T47D (cell line): ENCODE measurements around the gene RCC1.
"Not testable (repeated sequence)": the region's sequence is repeated elsewhere in the genome, so short reads cannot be mapped to it uniquely, and the experiment has no call there.

Source experiments
- DNase-seq, 2 experiments: peaks; one replicate each; pipeline versions ENCODE4 v3.0.0 to v3.0.0-alpha.2; 2011 to 2012; ENCODE audit warnings: low read depth in 1 of 2, low spot score in 1 of 2
- JUND ChIP-seq: IDR thresholded peaks from 2 replicates; pipeline ENCODE4 v1.6.1; 2012; ENCODE audit warnings: low read depth
- in situ Hi-C: cut with HindIII; loops from 2 replicates; pipeline ENCODE4 v1.10.0; 2016; ENCODE audit warnings: low sequenced_read_pairs, low pct_unique_long_range_greater_than_20kb

RCC1 gene

GRCh38 chr1:28573564-28573963 lies 67.7 kb downstream of the RCC1 start:
- TF ChIP-seq JUND, result no peak
- in situ Hi-C loops, result no loop called here

GRCh38 chr1:28577052-28577678 lies 71.3 kb downstream of the RCC1 start:
- peak; percentile 13; the same call in 1 of the 2 replicates for TF ChIP-seq JUND
- peak in 1 of 2 experiments; percentile 28 for DNase-seq
- in situ Hi-C loops, result no loop called here

More at GRCh38 chr1:28573564-28573963, 67.7 kb downstream of the RCC1 start:
- no peak for DNase-seq

GRCh38 chr1:28577738-28578536 lies 72.1 kb downstream of the RCC1 start:
- in situ Hi-C loops, result no loop called here
- 0 out of 2 replicates have a peak, but pooled peaks have one; percentile 8 for TF ChIP-seq JUND
- DNase-seq, result peak in 1 of 2 experiments; percentile 19

- in situ Hi-C loops, result no loop called here
- DNase-seq, result no peak
- no peak for TF ChIP-seq JUND
These were observed 72.9 kb downstream of the RCC1 start for GRCh38 chr1:28578696-28579218.

DNA sequence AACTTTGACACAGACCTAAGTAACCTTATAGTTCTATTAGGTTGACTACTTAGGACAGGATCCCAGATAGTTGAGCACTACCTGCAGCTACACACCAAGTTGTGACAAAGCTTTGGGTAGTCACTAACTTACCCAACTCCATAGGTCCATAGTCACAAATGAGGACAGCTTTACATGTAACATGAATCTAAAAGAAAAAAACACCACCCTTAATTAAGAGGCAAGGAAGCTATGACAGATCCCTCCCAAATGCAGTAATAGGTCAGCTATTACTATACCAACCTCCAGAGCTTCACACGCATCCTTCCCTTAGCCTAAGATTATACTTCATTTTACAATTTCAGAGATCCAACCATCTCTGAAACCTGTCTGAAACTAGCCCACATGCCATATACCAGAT lies 73.6 kb downstream of the RCC1 start:
- TF ChIP-seq JUND, result no peak
- in situ Hi-C loops, result no loop called here
- DNase-seq, result no peak

GRCh38 chr1:28580722-28581530 lies 75.1 kb downstream of the RCC1 start:
- TF ChIP-seq JUND, result no peak
- in situ Hi-C loops, result no loop called here
- DNase-seq, result peak in 1 of 2 experiments; percentile 56

DNA sequence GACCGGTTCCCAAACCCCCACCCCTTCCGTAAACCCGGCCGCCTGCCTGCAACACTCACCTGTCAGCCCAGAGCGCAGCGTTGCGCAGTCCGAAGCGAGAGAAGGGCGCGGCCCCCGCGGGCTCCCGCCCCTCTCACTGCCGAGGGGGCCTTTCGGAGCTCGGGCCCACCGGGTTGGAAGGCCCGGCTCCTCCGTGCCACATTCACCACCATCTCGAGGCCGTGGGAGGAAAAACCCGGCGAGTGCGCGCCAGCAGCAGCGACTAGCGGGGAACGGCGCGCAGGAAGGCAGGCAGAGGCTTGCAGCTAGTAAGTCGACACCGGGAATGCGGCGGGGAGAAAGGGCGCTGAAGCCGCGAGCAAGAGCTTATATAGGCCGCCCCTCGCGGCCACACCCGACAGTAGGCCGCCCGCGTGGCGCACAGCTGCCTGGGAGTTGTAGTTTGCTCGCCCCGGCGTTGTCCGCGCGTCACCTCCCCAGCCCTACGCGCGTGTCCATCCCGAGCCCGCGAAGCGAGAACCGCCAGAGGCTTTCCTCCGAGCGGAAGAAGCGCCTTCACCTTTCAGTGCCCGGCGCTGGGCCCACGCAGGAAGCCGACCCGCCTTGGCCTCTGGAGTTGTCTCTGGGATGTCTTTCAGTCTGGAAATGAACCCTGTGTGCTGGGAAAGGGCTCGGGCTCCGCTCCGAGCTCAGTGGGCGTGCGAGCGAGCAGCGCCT lies 75.8 kb downstream of the RCC1 start:
- no peak for TF ChIP-seq JUND
- peak; percentile 80 to 94 for DNase-seq
- in situ Hi-C loops, result no loop called here

- TF ChIP-seq JUND, result no peak
- in situ Hi-C loops, result no loop called here
- DNase-seq, result peak in 1 of 2 experiments; percentile 13
These were observed 76.4 kb downstream of the RCC1 start for GRCh38 chr1:28582248-28582615.

- in situ Hi-C loops, DNase-seq: not testable (repeated sequence)
These were observed 80.9 kb downstream of the RCC1 start for GRCh38 chr1:28586585-28587391.
